Astrocyte (in vitro differentiated cells and primary cell): Measurements from ENCODE around the gene CAMK2B. TPM values are rescaled to one million over a fixed set of nuclear protein-coding genes. Genes with fewer than 3 reads are reported as not detected.
A peak's percentile ranks its signal among the peaks of the same experiment; 100 is the strongest.

Source experiments
- DNase-seq: peaks from one replicate; pipeline ENCODE4 v3.0.0-alpha.2; 2010; ENCODE audit warnings: low read depth
- FAIRE-seq: peaks from 2 replicates; lab custom pipeline; 2011; peaks lifted over from hg19 to GRCh38; lab: Jason Lieb, UNC
- H2AFZ ChIP-seq: 2 replicates; pipeline ENCODE4 v1.6.0; 2012; ENCODE audit warnings: low read depth, low read length, inconsistent platforms
- H3K27ac ChIP-seq: 2 replicates; pipeline ENCODE4 v1.5.1; 2011; ENCODE audit warnings: low read depth, low read length, inconsistent platforms
- H3K27me3 ChIP-seq: 2 replicates; pipeline ENCODE4 v1.6.0; 2011; ENCODE audit warnings: low read length, inconsistent platforms; ENCODE audit not compliant: insufficient read depth
- H3K36me3 ChIP-seq: 2 replicates; pipeline ENCODE4 v1.5.1; 2011; ENCODE audit warnings: low read length, inconsistent platforms; ENCODE audit not compliant: insufficient read depth
- H3K4me1 ChIP-seq: 2 replicates; pipeline ENCODE4 v1.5.1; 2011; ENCODE audit warnings: low read length, inconsistent platforms; ENCODE audit not compliant: insufficient read depth
- H3K4me2 ChIP-seq: 2 replicates; pipeline ENCODE4 v1.6.0; 2012; ENCODE audit warnings: low read length, inconsistent platforms
- H3K4me3 ChIP-seq: 2 replicates; pipeline ENCODE4 v1.5.1; 2011; ENCODE audit warnings: low read depth, mild to moderate bottlenecking, low read length, inconsistent platforms; ENCODE audit not compliant: insufficient read depth
- H3K79me2 ChIP-seq: 2 replicates; pipeline ENCODE4 v1.6.0; 2012; ENCODE audit warnings: mild to moderate bottlenecking, low read length, inconsistent platforms; ENCODE audit not compliant: insufficient read depth
- H3K9ac ChIP-seq: 2 replicates; pipeline ENCODE4 v1.6.0; 2012; ENCODE audit warnings: mild to moderate bottlenecking, low read length, inconsistent platforms
- H3K9me3 ChIP-seq: 2 replicates; pipeline ENCODE4 v1.5.1; 2012; ENCODE audit warnings: low read depth, mild to moderate bottlenecking, low read length, inconsistent platforms; ENCODE audit not compliant: insufficient read depth
- H4K20me1 ChIP-seq: 2 replicates; pipeline ENCODE4 v1.6.0; 2012; ENCODE audit warnings: low read length, inconsistent platforms; ENCODE audit not compliant: insufficient read depth
- H3K27ac Mint-ChIP-seq: one replicate; pipeline ENCODE4 v1.8.0; 2021; ENCODE audit warnings: mild to moderate bottlenecking, mixed read lengths; ENCODE audit not compliant: unreplicated experiment
- H3K27me3 Mint-ChIP-seq: one replicate; pipeline ENCODE4 v1.8.0; 2021; ENCODE audit warnings: low read depth, mixed read lengths; ENCODE audit not compliant: unreplicated experiment
- H3K36me3 Mint-ChIP-seq: one replicate; pipeline ENCODE4 v1.8.0; 2021; ENCODE audit warnings: low read depth, mixed read lengths; ENCODE audit not compliant: unreplicated experiment
- H3K4me1 Mint-ChIP-seq: one replicate; pipeline ENCODE4 v1.8.0; 2021; ENCODE audit warnings: low read depth, mixed read lengths; ENCODE audit not compliant: unreplicated experiment
- H3K4me3 Mint-ChIP-seq: one replicate; pipeline ENCODE4 v1.8.0; 2021; ENCODE audit warnings: mild to moderate bottlenecking, moderate library complexity, mixed read lengths; ENCODE audit not compliant: unreplicated experiment
- H3K9me3 Mint-ChIP-seq: one replicate; pipeline ENCODE4 v1.8.0; 2021; ENCODE audit warnings: mild to moderate bottlenecking, mixed read lengths; ENCODE audit not compliant: unreplicated experiment
- CTCF ChIP-seq: IDR thresholded peaks from 2 replicates; pipeline ENCODE4 v1.5.1; 2011; ENCODE audit warnings: low read depth, mild to moderate bottlenecking, inconsistent platforms, low read length, moderate library complexity; ENCODE audit not compliant: insufficient read depth
- EZH2 ChIP-seq: IDR thresholded peaks from 2 replicates; pipeline ENCODE4 v1.6.1; 2012; ENCODE audit warnings: mild to moderate bottlenecking, low read length, inconsistent platforms; ENCODE audit not compliant: insufficient read depth
- total RNA-seq: library from RNA; stranded (reverse); gene quantifications from 2 replicates; pipeline ENCODE4 v1.2.1, GENCODE V29; 2021

CAMK2B gene
- total RNA-seq, 1 donor from 2014 or later = 0.18 TPM

GRCh38 chr7:44184873-44185446 is 140.4 kb downstream of the CAMK2B start:
- H3K27ac ChIP-seq = peak overlapping the region; percentile 75

GRCh38 chr7:44184206-44184872 is 141.1 kb downstream of the CAMK2B start:
- Histone ChIP-seq H3K9me3 (peaks cover 10% of the 10 kb centered on the region), H3K79me2 (no peaks in the 10 kb centered on the region), H3K4me1 (peaks cover 18% of the 10 kb centered on the region), H3K4me3 (no peak overlapping the region), H3K36me3 (no peaks in the 10 kb centered on the region), H3K9ac (peak overlapping the region; percentile 78), H2AFZ (peak overlapping the region; percentile 60), H3K27ac (peak overlapping the region; percentile 75), H3K4me2 (peak overlapping the region; percentile 83), H4K20me1 (no peaks in the 10 kb centered on the region), H3K27me3 (no peaks in the 10 kb centered on the region)
- FAIRE-seq (peak; percentile 94), DNase-seq (peak; percentile 84)
- Mint-ChIP-seq H3K27me3 (peaks cover 13% of the 10 kb centered on the region), H3K4me3 (no peak overlapping the region), H3K36me3 (peaks cover 3% of the 10 kb centered on the region), H3K27ac (peak overlapping the region; percentile 79), H3K9me3 (peaks cover 12% of the 10 kb centered on the region), H3K4me1 (peaks cover 14% of the 10 kb centered on the region)
- TF ChIP-seq CTCF (no peak), EZH2 (no peak)

More at GRCh38 chr7:44184873-44185446, 140.4 kb downstream of the CAMK2B start:
- peak; percentile 39 for FAIRE-seq
- H2AFZ ChIP-seq = peak overlapping the region; percentile 60
- no peaks in the 10 kb centered on the region for H3K79me2 ChIP-seq
- peak overlapping the region; percentile 83 for H3K4me2 ChIP-seq
- no peak for TF ChIP-seq EZH2
- TF ChIP-seq CTCF = no peak
- H3K4me3 ChIP-seq = no peak overlapping the region
- H3K27ac Mint-ChIP-seq = peak overlapping the region; percentile 79
- no peaks in the 10 kb centered on the region for H3K36me3 ChIP-seq
- H3K4me3 Mint-ChIP-seq = peak overlapping the region; percentile 17
- H3K36me3 Mint-ChIP-seq = peaks cover 3% of the 10 kb centered on the region
- H3K4me1 Mint-ChIP-seq = peaks cover 14% of the 10 kb centered on the region
- no peaks in the 10 kb centered on the region for H4K20me1 ChIP-seq
- peak overlapping the region; percentile 78 for H3K9ac ChIP-seq
- peaks cover 13% of the 10 kb centered on the region for H3K27me3 Mint-ChIP-seq
- no peak for DNase-seq
- H3K9me3 Mint-ChIP-seq = peaks cover 12% of the 10 kb centered on the region
- H3K9me3 ChIP-seq = peaks cover 10% of the 10 kb centered on the region
- no peaks in the 10 kb centered on the region for H3K27me3 ChIP-seq
- H3K4me1 ChIP-seq = peaks cover 18% of the 10 kb centered on the region

- peaks cover 8% of the 10 kb centered on the region for H3K27me3 Mint-ChIP-seq
- DNase-seq (no peak), FAIRE-seq (no peak)
- H3K36me3 Mint-ChIP-seq = peaks cover 3% of the 10 kb centered on the region
- peaks cover 10% of the 10 kb centered on the region for H3K9me3 ChIP-seq
- peaks cover 14% of the 10 kb centered on the region for H3K4me1 Mint-ChIP-seq
- H2AFZ ChIP-seq = no peak overlapping the region
- H3K4me3 Mint-ChIP-seq = no peak overlapping the region
- H3K27me3 ChIP-seq = no peaks in the 10 kb centered on the region
- H3K27ac Mint-ChIP-seq = peak overlapping the region; percentile 13
- no peaks in the 10 kb centered on the region for H4K20me1 ChIP-seq
- peaks cover 12% of the 10 kb centered on the region for H3K9me3 Mint-ChIP-seq
- H3K36me3 ChIP-seq = no peaks in the 10 kb centered on the region
- no peaks in the 10 kb centered on the region for H3K79me2 ChIP-seq
- H3K4me1 ChIP-seq = peaks cover 18% of the 10 kb centered on the region
- H3K9ac ChIP-seq = no peak overlapping the region
- TF ChIP-seq EZH2 (no peak), CTCF (no peak)
- no peak overlapping the region for H3K4me2 ChIP-seq
- no peak overlapping the region for H3K27ac ChIP-seq
- no peak overlapping the region for H3K4me3 ChIP-seq
Measured at GRCh38 chr7:44183386-44183785, 142.0 kb downstream of the CAMK2B start.
